Measurements from ENCODE around the gene KLHL24. TPM values are rescaled to one million over a fixed set of nuclear protein-coding genes. Genes with fewer than 3 reads are reported as not detected.
"Not testable (repeated sequence)": the region's sequence is repeated elsewhere in the genome, so short reads cannot be mapped to it uniquely, and the experiment has no call there.

The KLHL24 gene
- polyA plus RNA-seq, 1 donor (not counting 4 experiments of a cell fraction or from before 2014, with no cell fraction given): 12.0 TPM

GRCh38 chr3:183620252-183620628 is 15.2 kb upstream of the KLHL24 start:
- TF ChIP-seq CTCF (optimal IDR thresholded peaks at IDR 0.05 in 1 of 3, IDR thresholded peaks at IDR 0.05 in 1 of 3, conservative IDR thresholded peaks at IDR 0.05 in 1 of 3; ENCODE audit: extremely low read depth in 1 of 3, insufficient read depth in 2 of 3, low read length in 3 of 3) (no peak), EZH2 (IDR thresholded peaks at IDR 0.05; ENCODE audit: low read length) (no peak)
- H4K20me1 ChIP-seq (ENCODE audit: control insufficient read depth, extremely low read depth, insufficient read depth, low read length): no peaks in the 10 kb centered on the region
- H3K9me3 ChIP-seq (ENCODE audit: control insufficient read depth, low read depth, low read length): no peaks in the 10 kb centered on the region
- no peak overlapping the region for H3K4me2 ChIP-seq (ENCODE audit: control insufficient read depth, extremely low read depth, insufficient read depth, low read depth, low read length)
- no peaks in the 10 kb centered on the region for H3K9me1 ChIP-seq (ENCODE audit: control insufficient read depth, extremely low read depth, insufficient read depth, low read length)
- H2AFZ ChIP-seq (ENCODE audit: control insufficient read depth, low read length): no peak overlapping the region
- H3K4me1 ChIP-seq (ENCODE audit: control insufficient read depth, extremely low read depth, insufficient read depth, low read length): no peaks in the 10 kb centered on the region
- H3K27ac ChIP-seq (ENCODE audit: control insufficient read depth, insufficient read depth, low read length): no peak overlapping the region
- no peaks in the 10 kb centered on the region for H3K27me3 ChIP-seq (ENCODE audit: control insufficient read depth, extremely low read depth, insufficient read depth, low read length)
- H3K36me3 ChIP-seq (ENCODE audit: control insufficient read depth in 2 of 2, extremely low read depth in 1 of 2, insufficient read depth in 2 of 2, low read length in 2 of 2): no peaks in the 10 kb centered on the region
- dilution Hi-C loops (cut with MboI; ENCODE audit: extremely low pct_ligation_motif_present, low sequenced_read_pairs): no loop called here
- FAIRE-seq (no peak), DNase-seq (ENCODE audit: low read depth, low spot score) (no peak)
- H3K79me2 ChIP-seq (ENCODE audit: control insufficient read depth, insufficient read depth, low read length): no peaks in the 10 kb centered on the region
- no peak overlapping the region for H3K9ac ChIP-seq (ENCODE audit: control insufficient read depth, extremely low read depth, insufficient read depth, low read length)
- no peak overlapping the region for H3K4me3 ChIP-seq (ENCODE audit: control insufficient read depth in 2 of 3, extremely low read depth in 1 of 3, insufficient read depth in 2 of 3, low read depth in 1 of 3, low read length in 3 of 3)

- H3K4me3 ChIP-seq (ENCODE audit: control insufficient read depth in 2 of 3, extremely low read depth in 1 of 3, insufficient read depth in 2 of 3, low read depth in 1 of 3, low read length in 3 of 3); H3K9me3 ChIP-seq (ENCODE audit: control insufficient read depth, low read depth, low read length); H2AFZ ChIP-seq (ENCODE audit: control insufficient read depth, low read length); H3K36me3 ChIP-seq (ENCODE audit: control insufficient read depth in 2 of 2, extremely low read depth in 1 of 2, insufficient read depth in 2 of 2, low read length in 2 of 2); H3K27ac ChIP-seq (ENCODE audit: control insufficient read depth, insufficient read depth, low read length); H3K4me2 ChIP-seq (ENCODE audit: control insufficient read depth, extremely low read depth, insufficient read depth, low read depth, low read length); H3K27me3 ChIP-seq (ENCODE audit: control insufficient read depth, extremely low read depth, insufficient read depth, low read length); H3K9ac ChIP-seq (ENCODE audit: control insufficient read depth, extremely low read depth, insufficient read depth, low read length); dilution Hi-C loops (cut with MboI; ENCODE audit: extremely low pct_ligation_motif_present, low sequenced_read_pairs); H3K79me2 ChIP-seq (ENCODE audit: control insufficient read depth, insufficient read depth, low read length); DNase-seq (ENCODE audit: low read depth, low spot score); H3K9me1 ChIP-seq (ENCODE audit: control insufficient read depth, extremely low read depth, insufficient read depth, low read length); FAIRE-seq; H3K4me1 ChIP-seq (ENCODE audit: control insufficient read depth, extremely low read depth, insufficient read depth, low read length); H4K20me1 ChIP-seq (ENCODE audit: control insufficient read depth, extremely low read depth, insufficient read depth, low read length): not testable (repeated sequence)
Observed at GRCh38 chr3:183622473-183622872, 12.9 kb upstream of the KLHL24 start.

- no peak for FAIRE-seq
- H3K4me2 ChIP-seq (ENCODE audit: control insufficient read depth, extremely low read depth, insufficient read depth, low read depth, low read length): no peak overlapping the region
- dilution Hi-C loops (cut with MboI; ENCODE audit: extremely low pct_ligation_motif_present, low sequenced_read_pairs): no loop called here
- no peaks in the 10 kb centered on the region for H3K27me3 ChIP-seq (ENCODE audit: control insufficient read depth, extremely low read depth, insufficient read depth, low read length)
- no peak overlapping the region for H3K4me3 ChIP-seq (ENCODE audit: control insufficient read depth in 2 of 3, extremely low read depth in 1 of 3, insufficient read depth in 2 of 3, low read depth in 1 of 3, low read length in 3 of 3)
- H3K27ac ChIP-seq (ENCODE audit: control insufficient read depth, insufficient read depth, low read length): no peak overlapping the region
- no peaks in the 10 kb centered on the region for H3K9me3 ChIP-seq (ENCODE audit: control insufficient read depth, low read depth, low read length)
- H3K9me1 ChIP-seq (ENCODE audit: control insufficient read depth, extremely low read depth, insufficient read depth, low read length): no peaks in the 10 kb centered on the region
- H2AFZ ChIP-seq (ENCODE audit: control insufficient read depth, low read length): no peak overlapping the region
- no peaks in the 10 kb centered on the region for H3K36me3 ChIP-seq (ENCODE audit: control insufficient read depth in 2 of 2, extremely low read depth in 1 of 2, insufficient read depth in 2 of 2, low read length in 2 of 2)
- no peaks in the 10 kb centered on the region for H3K79me2 ChIP-seq (ENCODE audit: control insufficient read depth, insufficient read depth, low read length)
- H3K9ac ChIP-seq (ENCODE audit: control insufficient read depth, extremely low read depth, insufficient read depth, low read length): no peak overlapping the region
- no peak for DNase-seq (ENCODE audit: low read depth, low spot score)
- TF ChIP-seq EZH2 (IDR thresholded peaks at IDR 0.05; ENCODE audit: low read length) (no peak), CTCF (optimal IDR thresholded peaks at IDR 0.05 in 1 of 3, IDR thresholded peaks at IDR 0.05 in 1 of 3, conservative IDR thresholded peaks at IDR 0.05 in 1 of 3; ENCODE audit: extremely low read depth in 1 of 3, insufficient read depth in 2 of 3, low read length in 3 of 3) (no peak)
- H3K4me1 ChIP-seq (ENCODE audit: control insufficient read depth, extremely low read depth, insufficient read depth, low read length): no peaks in the 10 kb centered on the region
- no peaks in the 10 kb centered on the region for H4K20me1 ChIP-seq (ENCODE audit: control insufficient read depth, extremely low read depth, insufficient read depth, low read length)
Observed at GRCh38 chr3:183626877-183627594, 8.4 kb upstream of the KLHL24 start.
